Right renal cortex interstitium (tissue), 3 donors: ENCODE data around the gene CDC25A. TPM values are rescaled to one million over a fixed set of nuclear protein-coding genes. Genes with fewer than 3 reads are reported as not detected.

ENCODE experiments used
- DNase-seq, 3 donors: peaks; one replicate each; pipeline ENCODE4 v3.0.0-alpha.2; 2013; ENCODE audit warnings: low read depth in 3 of 3, low spot score in 2 of 3
- polyA plus RNA-seq, 3 donors: library from polyadenylated mRNA; unstranded; fragments of 120-200 nt; gene quantifications; one replicate each; pipeline ENCODE4 v1.2.1, GENCODE V29; 2013; ENCODE audit not compliant: insufficient read length in 3 of 3

CDC25A gene
- polyA plus RNA-seq, 3 donors: 10.5 to 11.6 (median 11.2) TPM

DNA sequence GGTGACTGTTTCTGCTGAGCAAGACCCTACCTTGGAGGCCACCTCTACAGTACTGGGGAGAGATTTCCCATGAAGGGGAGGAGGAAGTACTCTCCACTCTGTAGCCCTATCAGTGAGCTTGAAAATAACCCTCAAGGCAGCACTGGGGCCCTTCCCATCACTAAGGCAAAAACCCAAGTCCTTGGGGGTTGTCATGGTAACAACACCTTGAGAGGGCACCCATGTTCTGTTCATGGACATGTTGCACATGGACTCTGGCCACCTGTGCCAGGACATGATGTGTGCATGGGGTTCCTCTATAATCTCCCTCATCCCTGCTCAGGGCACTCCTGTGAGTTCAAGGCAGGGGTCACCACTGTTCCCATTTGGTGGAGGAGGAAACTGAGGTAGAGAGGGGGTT, 10.9 kb upstream of the CDC25A start:
- DNase-seq: no peak

DNA sequence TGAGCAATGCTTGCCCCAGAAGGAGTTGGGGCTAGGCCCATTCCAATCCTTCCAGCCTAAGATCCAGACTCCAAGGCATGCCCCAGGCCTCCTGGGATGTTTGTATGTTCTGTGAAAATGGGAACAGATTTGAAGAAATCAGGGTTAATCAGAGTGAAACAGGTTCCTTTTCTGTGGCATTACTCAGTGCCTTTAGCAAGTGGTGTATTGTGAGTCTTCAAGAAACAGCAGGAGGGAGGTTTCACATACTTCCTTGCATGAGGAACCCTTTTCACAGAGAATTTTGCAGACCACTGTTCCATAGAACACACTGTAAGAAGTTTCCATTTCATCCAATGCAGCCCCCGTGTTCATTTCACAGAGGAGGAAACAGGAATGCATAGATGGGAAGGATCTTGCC, 8.4 kb upstream of the CDC25A start:
- DNase-seq: no peak

DNA sequence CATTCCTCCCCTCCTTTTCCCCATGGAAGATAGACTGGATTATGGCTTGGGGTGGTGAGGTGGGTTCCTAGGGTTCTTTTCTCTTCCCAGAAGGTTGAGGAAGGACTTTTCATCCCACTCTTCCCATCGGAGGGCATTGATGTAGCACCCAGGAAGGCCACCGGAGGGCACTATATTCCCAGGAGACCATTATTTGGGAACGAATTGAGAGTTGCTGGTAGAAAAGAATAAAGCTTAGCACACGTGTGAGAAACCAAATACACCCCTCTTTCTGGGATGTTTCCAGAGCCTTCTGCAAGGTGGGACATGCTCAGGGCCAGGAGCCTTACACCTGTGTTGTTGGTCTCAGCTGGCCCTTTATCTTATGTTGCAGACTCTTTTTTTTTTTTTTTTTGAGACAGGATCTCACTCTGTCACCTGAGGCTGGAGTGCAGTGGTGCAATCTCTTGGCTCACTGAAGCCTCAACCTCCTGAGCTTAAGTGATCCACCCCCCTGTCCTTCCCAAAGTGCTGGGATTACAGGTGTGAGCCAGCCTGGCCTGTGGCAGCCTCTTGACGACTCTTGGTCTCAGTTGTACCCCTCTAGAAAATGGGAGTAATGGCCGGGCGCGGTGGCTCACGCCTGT, 6.3 kb upstream of the CDC25A start:
- no peak for DNase-seq

DNA sequence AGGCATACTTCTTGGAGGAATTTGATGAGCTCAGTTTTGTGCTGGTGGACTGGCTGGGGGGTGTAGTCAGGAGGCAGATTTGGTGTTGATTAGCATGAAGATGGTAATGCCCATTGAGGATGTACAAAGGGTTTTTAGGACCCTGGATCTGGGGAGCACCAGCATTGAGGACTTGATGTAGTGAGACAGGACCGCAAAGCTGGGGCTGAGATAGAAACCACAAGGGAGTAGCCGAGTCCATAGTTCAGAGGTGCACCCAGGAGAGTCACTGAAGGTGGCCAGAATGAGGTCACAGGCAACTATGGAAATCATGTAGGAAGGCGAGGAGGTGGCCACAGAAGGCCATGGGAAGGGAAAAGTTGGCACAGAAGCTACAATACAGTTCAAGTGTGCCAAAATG, 2.7 kb upstream of the CDC25A start:
- no peak for DNase-seq

DNA sequence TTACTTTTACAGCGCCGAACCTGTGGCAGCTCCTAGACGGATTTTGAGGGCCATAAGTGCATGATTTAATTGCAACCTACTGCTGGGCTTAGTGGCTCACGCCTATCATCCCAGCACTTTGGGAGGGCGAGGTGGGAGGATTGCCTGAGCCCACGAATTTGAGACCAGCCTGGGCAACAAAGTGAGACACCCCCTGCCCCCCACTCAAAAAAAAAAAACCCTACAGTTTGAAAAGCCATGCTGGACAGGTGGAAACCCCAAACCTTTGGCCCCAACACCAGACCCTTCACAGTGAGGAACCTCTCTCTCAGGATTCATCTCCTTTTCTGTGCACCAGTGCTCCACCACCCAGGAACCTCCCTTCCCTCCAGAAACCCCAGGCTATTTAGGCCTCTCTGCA, 1.1 kb upstream of the CDC25A start:
- DNase-seq: no peak

DNA sequence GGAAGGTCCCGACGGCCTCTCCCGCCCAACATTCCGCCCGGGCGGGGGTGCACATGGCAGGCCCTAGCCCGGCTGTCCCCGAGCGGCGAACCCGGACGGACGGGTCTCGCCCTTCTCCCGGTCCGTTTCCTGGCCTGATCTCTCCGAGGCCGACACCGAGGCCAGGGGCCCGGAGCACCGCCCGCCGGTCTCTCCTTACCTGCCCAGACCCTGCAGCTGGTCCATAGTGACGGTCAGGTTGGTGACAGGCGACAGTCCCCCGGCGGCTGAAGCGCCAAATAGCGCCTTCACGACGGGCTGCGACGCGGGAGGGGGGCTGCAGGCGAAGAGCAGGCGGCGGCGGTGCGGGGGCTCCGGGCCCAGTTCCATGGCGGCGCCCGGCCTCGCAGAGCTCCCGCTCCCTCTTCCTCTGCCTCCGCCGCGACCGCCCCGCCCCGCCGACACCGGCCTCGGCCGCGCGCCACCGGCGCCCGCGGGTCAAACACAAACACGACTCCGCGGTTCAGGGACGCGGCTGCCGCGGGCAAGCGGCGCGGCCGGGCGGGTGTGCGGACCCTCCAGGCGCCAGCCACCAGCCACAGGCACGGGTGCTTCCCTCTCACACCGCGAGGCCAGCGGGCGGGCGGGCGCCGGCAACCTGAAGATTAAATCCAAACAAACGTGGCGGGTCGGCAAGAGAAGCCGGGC, 495 bp downstream of the CDC25A start:
- peak in 1 of 3 donors; percentile 52 for DNase-seq

DNA sequence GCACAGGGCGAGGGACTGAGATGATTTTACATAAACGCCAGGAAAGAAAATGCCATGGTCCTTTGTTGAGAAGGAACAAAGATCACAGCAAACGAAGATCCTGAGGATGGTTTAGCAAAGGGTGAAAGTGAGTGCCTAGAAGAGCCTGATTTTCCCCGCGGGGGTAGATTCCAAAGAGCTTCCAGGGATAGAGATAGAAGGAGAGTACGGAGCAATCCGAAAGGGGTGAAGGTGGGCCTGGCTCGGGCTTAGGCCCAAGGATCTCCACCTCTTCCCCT, 977 bp downstream of the CDC25A start:
- peak in 1 of 3 donors; percentile 6 for DNase-seq

DNA sequence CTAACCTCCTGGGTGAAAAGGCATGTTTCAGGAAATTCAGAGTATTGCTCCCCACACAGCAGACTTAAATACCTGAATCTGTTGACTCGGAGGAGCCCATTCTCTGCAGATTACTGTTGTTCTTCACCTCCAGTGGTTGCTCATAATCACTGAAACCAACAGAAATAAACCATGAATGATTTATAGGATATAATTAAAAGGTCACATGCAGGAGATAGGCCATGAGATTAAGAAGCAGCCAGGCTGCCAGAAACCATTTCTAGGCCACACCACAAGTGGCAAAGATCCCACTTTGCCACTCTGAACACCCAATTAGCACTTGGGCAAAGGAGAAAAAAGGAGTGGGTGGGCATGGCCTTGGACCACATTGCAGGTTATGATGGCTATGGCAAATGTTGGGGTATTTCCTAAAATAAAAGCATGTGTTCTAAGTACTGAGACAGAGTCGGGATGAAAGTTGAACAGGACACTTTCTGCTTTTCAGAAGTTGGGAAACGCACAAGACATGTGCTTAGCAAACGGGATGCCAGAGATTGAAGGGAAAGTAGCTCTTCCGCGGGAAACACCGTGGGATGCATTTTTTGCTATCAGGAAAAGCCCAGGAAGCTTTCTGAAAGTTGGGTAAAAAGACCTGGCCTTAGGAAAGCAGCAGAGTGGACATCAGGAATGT, 1.5 kb downstream of the CDC25A start:
- no peak for DNase-seq

DNA sequence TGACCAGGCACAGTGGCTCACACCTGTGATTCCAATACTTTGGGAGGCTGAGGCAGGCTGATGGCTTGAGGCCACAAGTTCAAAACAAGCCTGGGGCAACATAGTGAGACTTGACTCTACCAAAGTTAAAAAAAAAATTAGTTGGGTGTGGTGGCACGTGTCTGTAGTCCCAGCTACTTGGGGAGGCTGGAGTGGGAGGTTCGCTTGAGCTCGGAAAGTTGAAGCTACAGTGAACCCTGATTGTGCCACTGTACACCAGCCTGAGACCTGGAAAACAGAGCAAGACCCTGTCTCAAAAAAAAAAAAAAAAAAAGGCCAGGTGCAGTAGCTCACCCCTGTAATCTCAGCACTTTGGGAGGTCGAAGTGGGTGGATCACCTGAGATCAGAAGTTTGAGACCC, 3.1 kb downstream of the CDC25A start:
- DNase-seq: no peak

DNA sequence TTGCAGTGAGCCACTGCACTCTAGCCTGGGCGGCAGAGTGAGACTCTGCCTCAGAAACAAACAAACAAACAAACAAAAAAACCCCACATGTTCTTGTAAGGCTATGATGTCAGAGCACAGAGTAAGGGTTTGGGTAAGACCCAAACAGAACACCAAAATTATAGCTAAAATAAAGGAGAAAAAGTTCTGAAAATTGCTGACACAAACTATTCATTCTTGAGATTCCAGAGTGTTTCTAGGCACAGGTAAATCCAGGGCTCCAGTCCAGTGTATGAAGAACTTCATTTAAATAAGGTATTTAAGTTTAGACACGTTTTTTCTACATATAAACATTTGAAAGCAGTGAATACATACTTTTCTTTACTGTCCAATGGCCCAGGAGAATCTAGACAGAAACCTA, 3.9 kb downstream of the CDC25A start:
- DNase-seq: no peak

DNA sequence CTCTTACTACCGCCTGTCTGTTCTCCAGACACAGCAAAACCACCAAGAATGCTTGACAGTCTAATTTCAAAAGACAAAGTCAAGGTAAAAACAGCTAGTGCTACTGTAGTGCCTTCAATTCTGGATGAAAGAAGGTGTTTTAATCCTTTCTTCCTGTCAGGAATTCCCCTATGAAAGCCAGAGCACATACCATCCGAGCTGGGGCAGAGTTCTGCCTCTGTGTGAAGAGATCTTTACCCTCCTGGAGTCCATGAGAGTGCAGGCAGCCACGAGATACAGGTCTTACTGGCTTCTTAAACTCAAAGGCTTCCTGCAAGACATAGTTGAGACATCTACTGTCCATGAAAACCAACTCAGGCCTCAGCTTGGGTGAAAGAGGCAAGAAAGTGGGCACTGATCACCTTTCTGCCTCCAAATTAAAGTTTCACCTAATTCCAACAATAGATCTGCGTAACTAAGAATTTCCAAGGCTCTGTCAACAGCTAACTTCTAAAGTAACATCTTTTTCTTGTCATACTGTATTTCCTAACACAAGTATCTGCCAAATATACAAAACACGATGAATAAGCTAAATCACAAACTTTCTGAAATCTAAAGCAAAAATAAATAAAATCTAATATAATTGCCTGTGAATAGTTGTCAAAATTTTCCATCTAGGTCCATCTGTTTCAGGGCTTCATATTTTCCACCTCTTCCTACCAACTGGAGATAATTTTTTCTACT, 7.5 kb downstream of the CDC25A start:
- DNase-seq: no peak

DNA sequence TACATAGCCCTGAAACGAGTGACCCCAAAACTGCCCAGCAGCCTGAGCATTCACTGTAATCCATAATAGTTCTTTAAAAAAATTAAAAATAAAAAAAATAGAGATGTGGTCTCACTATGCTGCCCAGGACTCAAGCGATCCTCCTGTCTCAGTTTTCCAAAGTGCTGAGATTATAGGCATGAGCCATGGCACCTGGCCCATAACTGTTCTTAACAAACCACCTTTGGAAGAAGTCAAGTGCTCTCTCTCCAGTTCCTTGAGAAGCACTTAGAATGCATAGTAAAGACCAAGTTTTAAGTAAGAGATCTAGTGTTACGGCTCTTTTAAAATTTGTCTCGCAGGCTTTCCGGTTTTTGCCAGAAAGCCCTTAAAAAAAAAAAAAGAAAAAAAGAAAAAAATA, 8.2 kb downstream of the CDC25A start:
- no peak for DNase-seq

DNA sequence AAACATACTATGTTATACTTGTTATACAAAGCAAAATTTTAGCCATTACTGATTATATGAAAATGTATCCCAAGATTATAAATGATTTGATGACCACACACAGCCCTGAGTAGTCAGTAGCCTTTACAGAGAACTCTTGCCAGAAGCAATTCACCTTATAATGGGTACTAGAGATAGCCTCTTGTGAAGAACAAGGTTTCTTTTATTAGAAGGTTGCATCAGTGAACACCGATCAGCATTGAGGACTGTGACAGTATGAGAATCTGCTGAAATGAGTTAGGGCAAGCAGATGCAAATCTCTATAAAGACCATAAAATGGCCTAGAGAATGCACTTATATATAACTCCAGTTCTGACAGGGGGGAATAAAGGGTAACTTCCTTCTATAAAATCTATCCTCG, 10.1 kb downstream of the CDC25A start:
- DNase-seq: no peak

DNA sequence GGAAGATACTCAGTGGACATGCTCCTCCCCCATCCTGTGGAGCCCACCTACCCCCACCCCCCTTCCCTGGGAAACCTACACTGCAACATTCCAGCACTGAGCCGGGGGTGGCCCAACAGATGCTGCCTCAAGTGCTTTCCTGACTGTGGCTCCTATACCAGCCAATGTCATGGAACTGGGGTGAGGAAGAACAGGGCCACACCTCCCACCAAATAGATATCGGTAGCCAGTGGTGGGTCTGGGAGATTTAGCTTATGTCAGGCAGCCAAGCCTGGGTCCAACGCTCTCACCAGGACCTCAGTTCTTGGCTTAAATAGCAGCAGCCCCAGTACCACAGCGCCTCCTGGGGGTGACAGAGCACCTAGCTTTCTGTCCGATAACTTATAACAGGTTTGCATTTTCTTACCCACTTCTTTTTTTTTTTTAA, 30.3 kb downstream of the CDC25A start:
- no peak for DNase-seq

DNA sequence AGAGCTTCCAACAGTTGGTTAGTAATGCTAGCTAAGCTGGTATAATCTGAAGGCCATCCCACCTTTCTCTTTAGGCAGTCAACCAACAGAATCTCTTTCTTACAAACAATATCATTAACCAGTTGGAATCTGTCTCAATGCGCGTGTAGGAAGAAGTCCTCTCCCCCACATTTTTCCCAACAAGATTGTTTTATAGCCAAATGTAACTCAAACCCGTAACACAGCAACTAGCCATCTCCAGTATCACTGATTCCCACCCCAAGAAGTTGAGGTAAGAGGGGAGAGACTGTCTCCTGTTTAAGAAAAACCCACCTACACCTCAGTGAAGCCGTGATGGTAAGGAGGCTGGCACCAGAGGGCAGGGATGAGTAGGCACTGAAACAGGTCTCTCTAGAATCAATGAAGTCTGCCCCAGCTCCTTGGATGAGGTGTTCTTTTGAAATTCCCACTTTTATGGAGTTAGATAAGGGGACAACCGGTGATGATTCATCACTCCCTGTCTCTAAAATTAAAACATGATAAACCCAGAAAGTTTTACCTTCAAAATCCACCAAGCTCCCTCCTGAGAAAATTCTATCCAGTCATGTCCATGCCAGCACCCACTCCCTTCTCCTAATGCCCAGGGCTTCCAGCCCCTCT, 30.9 kb downstream of the CDC25A start:
- no peak for DNase-seq

DNA sequence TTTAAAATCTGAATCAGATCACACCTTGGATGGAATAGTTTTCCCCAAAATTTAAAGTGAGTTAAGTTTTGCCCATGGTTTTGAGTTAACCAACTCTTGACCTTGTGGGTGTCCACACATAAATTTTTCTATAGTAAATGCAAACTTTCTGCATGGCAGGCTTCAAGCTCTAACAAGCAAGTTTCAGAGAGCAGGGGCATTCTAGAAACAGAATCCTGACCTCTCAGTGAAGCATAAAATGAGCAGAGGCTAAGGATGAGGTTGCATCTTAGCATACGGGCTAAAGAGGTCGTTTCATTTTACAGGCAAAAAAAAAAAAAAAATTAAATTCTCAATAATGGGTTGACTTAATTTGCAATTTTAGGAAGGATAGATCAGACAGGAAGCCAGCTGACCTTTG, 32.1 kb downstream of the CDC25A start:
- no peak for DNase-seq

DNA sequence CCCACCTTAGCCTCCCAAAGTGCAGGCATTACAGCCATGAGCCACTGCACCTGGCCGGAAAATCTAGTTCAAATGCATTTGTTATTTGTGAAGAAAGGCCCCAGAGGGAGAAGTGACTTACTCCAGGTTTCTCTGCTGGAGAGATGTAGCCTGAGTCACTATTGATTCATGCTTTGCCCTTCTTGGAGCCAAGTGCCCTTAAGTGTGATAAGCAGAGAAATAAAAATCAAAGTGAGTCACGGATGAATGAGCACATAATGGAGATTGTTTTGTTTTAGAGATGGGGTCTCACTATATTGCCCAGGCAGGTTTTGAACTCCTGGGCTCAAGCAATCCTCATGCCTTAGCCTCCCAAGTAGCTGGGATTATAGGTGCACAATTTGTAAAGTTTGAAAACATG, 33.1 kb downstream of the CDC25A start:
- no peak for DNase-seq

DNA sequence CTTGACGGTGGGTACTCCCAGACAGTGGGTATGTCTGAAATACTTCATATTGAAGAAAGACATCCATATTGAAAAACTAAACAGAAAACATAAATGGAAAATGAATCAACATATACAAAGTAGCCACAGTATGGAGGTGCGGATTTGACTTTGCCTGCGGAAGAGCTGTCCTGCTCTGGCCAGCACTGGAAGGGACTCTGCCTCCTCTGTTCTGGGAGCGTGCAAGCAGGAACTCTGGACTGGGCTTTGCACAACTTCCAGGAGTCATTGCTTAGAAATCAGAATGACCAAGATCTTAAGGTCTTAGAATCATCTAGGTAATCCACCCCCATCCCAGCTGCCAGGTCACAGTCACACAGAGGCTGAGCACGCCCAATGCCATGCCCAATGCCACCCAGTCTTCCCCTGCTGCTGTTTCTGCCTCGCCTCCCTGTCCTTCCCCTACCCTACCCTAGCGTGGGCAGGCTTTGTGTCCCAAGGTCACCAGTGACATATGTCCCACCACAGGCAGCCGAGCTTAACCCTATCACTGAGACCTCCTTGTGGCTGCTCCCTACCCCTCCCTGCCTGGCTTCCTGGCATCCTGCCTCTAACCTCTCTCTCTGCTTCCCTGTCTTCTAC, 36.3 kb downstream of the CDC25A start:
- no peak for DNase-seq

DNA sequence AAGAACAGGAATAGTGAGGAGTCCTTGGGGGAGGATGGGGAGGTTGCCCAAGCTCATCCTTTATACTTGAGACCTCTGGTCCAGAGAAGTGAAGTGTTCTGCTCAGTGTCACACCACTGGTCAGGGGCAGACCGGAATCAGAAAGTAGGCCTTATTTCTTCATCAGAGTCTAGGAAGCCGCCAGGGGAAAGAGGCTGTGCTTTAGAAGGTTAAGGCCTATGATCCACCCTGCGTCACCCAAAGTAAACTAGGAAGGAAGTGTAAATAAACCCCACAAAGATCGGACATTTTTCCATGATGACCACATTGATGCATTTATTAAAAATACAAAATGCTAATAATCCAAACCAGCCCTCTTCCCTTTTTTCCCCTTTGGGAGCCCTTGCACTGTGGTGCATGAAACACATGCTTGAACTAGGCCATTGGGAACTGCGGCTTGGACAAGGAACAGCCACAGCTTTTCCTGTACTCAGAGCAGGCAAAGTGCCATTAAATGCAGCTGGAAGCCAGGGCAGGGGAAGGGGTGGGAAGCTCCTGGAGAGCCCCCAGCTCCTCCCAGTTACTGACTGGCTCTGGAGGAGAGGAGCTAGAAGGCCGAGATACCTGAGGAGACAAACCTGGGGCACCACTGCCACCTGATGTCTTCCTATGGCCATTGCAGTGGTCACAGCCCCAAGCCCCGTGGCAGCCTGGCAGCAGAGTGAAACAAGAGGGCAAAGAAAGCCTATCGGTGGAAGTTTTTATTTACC, 37.0 kb downstream of the CDC25A start:
- DNase-seq: peak in 2 of 3 donors; percentile 61 to 67

DNA sequence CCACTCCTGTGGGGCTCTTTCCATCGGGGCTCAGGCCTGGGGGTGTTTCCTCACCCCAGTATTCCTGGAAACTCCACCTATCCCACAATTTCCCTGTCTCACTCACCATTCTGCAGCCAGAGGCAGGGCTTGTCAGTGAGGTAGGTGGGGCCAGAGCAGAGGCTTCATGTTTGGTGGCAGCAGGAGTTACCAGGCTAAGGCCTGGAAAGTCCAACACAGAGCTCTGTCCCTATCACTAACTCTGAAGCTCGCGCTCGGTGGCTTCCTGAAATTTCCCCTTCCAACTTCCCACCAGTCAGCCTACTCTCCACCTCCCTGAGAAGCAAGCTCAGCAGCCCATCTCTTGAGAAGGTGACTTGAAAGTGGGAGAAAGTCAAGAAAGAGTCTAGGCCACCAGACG, 44.2 kb downstream of the CDC25A start:
- DNase-seq: no peak
